K562 (cell line): ENCODE data around the gene TRAIP. TPM values are rescaled to one million over a fixed set of nuclear protein-coding genes. Genes with fewer than 3 reads are reported as not detected.

Source experiments
- ATAC-seq: fragments of 200-7000 bp; cut with Tn5 transposase; 3 replicates; pipeline ENCODE4 v1.9.1; 2020; ENCODE audit warnings: moderate library complexity
- BruUV-seq: library from RNA; stranded (reverse); fragments of 400-500 nt; replicated peaks from 2 replicates; lab custom pipeline; 2021; lab: Mats Ljungman, UMichigan
- CTCF ChIA-PET: fragments of 300-600 bp; formaldehyde crosslinking; extraction: SDS; loops from one replicate; lab custom pipeline; 2021; ENCODE audit warnings: low intra/inter-chr PET ratio; lab: Yijun Ruan, JAX
- POLR2A ChIA-PET: fragments of 300-600, 350-650 bp; sonication (Branson Sonifier 250); formaldehyde crosslinking; extraction: SDS; loops from one replicate; lab custom pipeline; 2021; ENCODE audit warnings: antibody characterized with exemption, inconsistent platforms; lab: Yijun Ruan, JAX
- DNase-seq, 4 experiments: peaks; one replicate each; pipeline versions ENCODE4 v3.0.0 to v3.0.0-alpha.2; 2011 to 2018; ENCODE audit warnings: low spot score in 3 of 4, mixed read lengths in 3 of 4; ENCODE audit errors: extremely low read depth in 1 of 4
- FAIRE-seq: peaks from 2 replicates; lab custom pipeline; 2011; peaks lifted over from hg19 to GRCh38; lab: Jason Lieb, UNC
- H2AFZ ChIP-seq: 2 replicates; pipeline ENCODE4 v1.6.0; 2011; ENCODE audit warnings: low read depth, low read length, control low read depth, inconsistent platforms
- H3K27ac ChIP-seq: fragments of 200-600 bp; 3 replicates; pipeline ENCODE4 v1.8.0; 2011; ENCODE audit warnings: low read depth, mild to moderate bottlenecking, control low read depth, inconsistent platforms, low read length, moderate library complexity, mixed read lengths; ENCODE audit errors: extremely low read depth
- H3K27me3 ChIP-seq, 2 experiments: fragments of 300-600 bp in 1 of 2; 2 replicates in 1 of 2; 3 replicates in 1 of 2; pipeline versions ENCODE4 v1.6.0 to v1.8.0; 2011; ENCODE audit warnings: inconsistent platforms in 2 of 2, low read length in 2 of 2, mild to moderate bottlenecking in 1 of 2, mixed read lengths in 1 of 2, moderate library complexity in 1 of 2; ENCODE audit not compliant: control insufficient read depth in 2 of 2, insufficient read depth in 2 of 2
- H3K36me3 ChIP-seq: fragments of 300-600 bp; 3 replicates; pipeline ENCODE4 v1.8.0; 2011; ENCODE audit warnings: mild to moderate bottlenecking, low read length, inconsistent platforms; ENCODE audit not compliant: control insufficient read depth, insufficient read depth
- H3K4me1 ChIP-seq, 2 experiments: fragments of 200-600 bp in 1 of 2; replicated peaks in 1 of 2; 2 replicates in 1 of 2; 3 replicates in 1 of 2; pipeline versions ENCODE4 v1.5.1 to v1.8.0; 2011; ENCODE audit warnings: inconsistent platforms in 2 of 2, low read length in 2 of 2, mild to moderate bottlenecking in 1 of 2, mixed read lengths in 1 of 2, moderate library complexity in 1 of 2; ENCODE audit not compliant: control insufficient read depth in 2 of 2, insufficient read depth in 2 of 2
- H3K4me2 ChIP-seq: 2 replicates; pipeline ENCODE4 v1.6.1; 2011; ENCODE audit warnings: low read length, control low read depth, inconsistent platforms, mixed read lengths; ENCODE audit not compliant: insufficient read depth
- H3K4me3 ChIP-seq: fragments of 200-600 bp; sonication (generic), shearing (Covaris generic); 2 replicates; pipeline ENCODE4 v1.5.1; 2016; ENCODE audit warnings: control low read depth, inconsistent platforms
- H3K79me2 ChIP-seq: fragments of 200-600 bp; 3 replicates; pipeline ENCODE4 v1.8.0; 2011; ENCODE audit warnings: low read length, inconsistent platforms; ENCODE audit not compliant: control insufficient read depth, insufficient read depth
- H3K9ac ChIP-seq, 2 experiments: 2 replicates each; pipeline versions ENCODE4 v1.6.0 to v1.6.1; 2011; ENCODE audit warnings: low read depth in 2 of 2, low read length in 2 of 2, control low read depth in 1 of 2, inconsistent platforms in 1 of 2, mild to moderate bottlenecking in 1 of 2, mixed read lengths in 1 of 2; ENCODE audit not compliant: insufficient read depth in 1 of 2
- H3K9me1 ChIP-seq: one replicate; pipeline ENCODE4 v1.6.0; 2011; ENCODE audit warnings: inconsistent platforms, mild to moderate bottlenecking, low read length, moderate library complexity; ENCODE audit not compliant: control insufficient read depth, insufficient read depth
- H3K9me3 ChIP-seq: replicated peaks from 2 replicates; pipeline ENCODE4 v1.5.1; 2011; ENCODE audit warnings: low read depth, low read length, inconsistent platforms; ENCODE audit not compliant: control insufficient read depth, insufficient read depth
- H4K20me1 ChIP-seq: replicated peaks from 2 replicates; pipeline ENCODE4 v1.6.1; 2011; ENCODE audit warnings: low read length, inconsistent platforms, mixed read lengths; ENCODE audit not compliant: control insufficient read depth, insufficient read depth
- CREB1 ChIP-seq, 2 experiments: sonication (generic) in 1 of 2; formaldehyde crosslinking in 1 of 2; IDR thresholded peaks; 2 replicates each; pipeline versions ENCODE4 v1.6.1 to v1.8.0; 2012 to 2022; ENCODE audit warnings: inconsistent platforms in 1 of 2, mild to moderate bottlenecking in 1 of 2, missing genetic modification reagents in 1 of 2, moderate library complexity in 1 of 2
- MTA3 ChIP-seq: fragments of 450-650 bp; formaldehyde crosslinking; IDR thresholded peaks from 2 replicates; pipeline ENCODE4 v1.6.1; 2017; ENCODE audit warnings: mild to moderate bottlenecking, borderline replicate concordance
- NKRF ChIP-seq: fragments of 450-650 bp; IDR thresholded peaks from 2 replicates; pipeline ENCODE4 v1.6.1; 2016; ENCODE audit warnings: borderline replicate concordance
- ZBTB17 ChIP-seq: fragments of 450-650 bp; formaldehyde crosslinking; IDR thresholded peaks from 2 replicates; pipeline ENCODE4 v1.4.0; 2020; ENCODE audit warnings: mild to moderate bottlenecking
- ZBTB33 ChIP-seq: sonication (generic); formaldehyde crosslinking; IDR thresholded peaks from 2 replicates; pipeline ENCODE4 v1.8.1; 2023; ENCODE audit warnings: mild to moderate bottlenecking, missing genetic modification reagents
- WGBS: fragments of 100-300 bp; shearing (Covaris generic); methylation state at CpG from one replicate; pipeline ENCODE4 v1.1.6; 2016; ENCODE audit warnings: low coverage, mixed read lengths; ENCODE audit not compliant: insufficient coverage; ENCODE audit errors: missing lambda C conversion rate; 5-methylcytosine and 5-hydroxymethylcytosine counted together
- in situ Hi-C: fragments of 300-500 bp; cut with MboI; formaldehyde crosslinking; loops from 4 replicates; pipeline ENCODE4 v1.15.0; 2018; ENCODE audit warnings: inconsistent platforms, mixed read lengths
- intact Hi-C: fragments of 100-400 bp; cut with micrococcal nuclease; formaldehyde crosslinking; loops from 2 replicates; pipeline ENCODE4 v1.14.2; 2022
- polyA plus RNA-seq, 8 experiments: library from polyadenylated mRNA; depleted of rRNA in 4 of 8; stranded (reverse) in 5 of 8; unstranded in 3 of 8; fragments of >200 nt; fragmentation: Nextera tagmentation in 2 of 8; fragmentation: Illumina TruSeq in 1 of 8; extraction: Ambion mirVana in 2 of 8; extraction: Trizol in 1 of 8; gene quantifications; 2 replicates each; pipeline versions ENCODE4 v1.2.1 to v1.2.3, GENCODE V29; 2011 to 2014; ENCODE audit warnings: inconsistent platforms in 1 of 8, missing spikeins in 1 of 8
- total RNA-seq, 7 experiments: library from RNA; depleted of rRNA in 6 of 7; stranded (reverse); fragments of >200 nt in 6 of 7; fragmentation: Illumina TruSeq in 2 of 7; extraction: Trizol in 2 of 7; gene quantifications; 2 replicates each; pipeline versions ENCODE4 v1.2.1 to v1.2.3, GENCODE V29; 2011 to 2021; ENCODE audit warnings: low replicate concordance in 1 of 7

Gene TRAIP
- total and polyA plus RNA-seq, 9 of the 15 experiments (the other 6 are each of a cell fraction or from before 2014, with no cell fraction given): 14.3 to 38.6 (median 21.2) TPM

- ChIA-PET CTCF (no interaction called here), POLR2A (interaction anchor here (0.5 to 1.4 kb wide), 2 partner anchors 12 to 104 kb away, joined by 3 to 5 read pairs; no protein-coding TSS in a partner anchor)
- intact Hi-C loops (loop anchor here (10.0 kb wide), 1 partner anchor 348 kb away; the partner anchor contains the start of gene BSN), in situ Hi-C loops (no loop called here)
- H3K9ac ChIP-seq: peak overlapping the region; percentile 62 to 92; a peak in 3 of 4 replicates
- peak overlapping the region; percentile 40; the same call in 1 of the 2 replicates for H3K4me3 ChIP-seq
- no peaks in the 10 kb centered on the region for H4K20me1 ChIP-seq
- no TSS peak for BruUV-seq
- H3K4me2 ChIP-seq: peak overlapping the region; percentile 83
- H3K27me3 ChIP-seq: no peaks in the 10 kb centered on the region
- no peaks in the 10 kb centered on the region for H3K9me3 ChIP-seq
- TF ChIP-seq NKRF (no peak), ZBTB17 (no peak), MTA3 (no peak), ZBTB33 (CRISPR knock-in tag) (peak; percentile 8; the same call in 1 of the 2 replicates), CREB1 (IDR thresholded peaks at IDR 0.05) (no peak), CREB1 (CRISPR knock-in tag; IDR thresholded peaks at IDR 0.05) (peak; percentile 9; the same call in 1 of the 2 replicates)
- H3K36me3 ChIP-seq: peaks cover 2% of the 10 kb centered on the region; the same call in 1 of the 3 replicates
- no peak overlapping the region for H3K27ac ChIP-seq
- no peak for FAIRE-seq
- DNase-seq: no peak
- peaks cover 30 to 65% of the 10 kb centered on the region in 2 experiments for H3K4me1 ChIP-seq
- H2AFZ ChIP-seq: no peak overlapping the region
- WGBS: 80% methylated on average over 25 of the region's 44 CpGs
- peaks cover 27% of the 10 kb centered on the region for H3K79me2 ChIP-seq
- H3K9me1 ChIP-seq: no peaks in the 10 kb centered on the region
- ATAC-seq: no peak
Measured at GRCh38 chr3:49902511-49903345, 46.4 kb upstream of the TRAIP start.
